HG03575 (cell line): ENCODE results near the gene SLC25A45.
"Not testable (repeated sequence)": the region's sequence is repeated elsewhere in the genome, so short reads cannot be mapped to it uniquely, and the experiment has no call there.

Experiments
- ATAC-seq: cut with Tn5 transposase; IDR thresholded peaks from one replicate; pipeline ENCODE4 v1.9.1; 2021; ENCODE audit not compliant: unreplicated experiment, insufficient number of reproducible peaks, low FRiP score; ENCODE audit errors: extremely low read depth

The SLC25A45 gene

DNA sequence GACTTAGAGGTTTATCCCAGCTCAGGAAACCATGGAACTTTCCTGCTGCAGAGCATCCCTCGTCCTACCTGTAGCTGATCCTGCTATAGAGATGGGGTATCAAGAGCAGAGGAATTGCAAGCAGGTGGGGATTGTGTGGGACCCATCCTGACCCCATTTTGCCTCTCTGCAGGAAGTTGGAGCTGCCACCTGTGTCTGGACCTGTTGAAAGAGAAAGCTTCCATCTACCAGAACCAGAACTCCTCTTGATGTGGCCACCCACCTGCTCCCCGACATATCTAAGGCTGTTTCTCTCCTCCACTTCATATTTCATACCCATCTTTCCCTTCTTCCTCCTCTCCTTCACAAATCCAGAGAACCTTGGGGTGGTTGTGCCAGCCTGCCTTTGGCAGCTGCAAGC, 30.9 kb downstream of the SLC25A45 start:
- no peak for ATAC-seq

DNA sequence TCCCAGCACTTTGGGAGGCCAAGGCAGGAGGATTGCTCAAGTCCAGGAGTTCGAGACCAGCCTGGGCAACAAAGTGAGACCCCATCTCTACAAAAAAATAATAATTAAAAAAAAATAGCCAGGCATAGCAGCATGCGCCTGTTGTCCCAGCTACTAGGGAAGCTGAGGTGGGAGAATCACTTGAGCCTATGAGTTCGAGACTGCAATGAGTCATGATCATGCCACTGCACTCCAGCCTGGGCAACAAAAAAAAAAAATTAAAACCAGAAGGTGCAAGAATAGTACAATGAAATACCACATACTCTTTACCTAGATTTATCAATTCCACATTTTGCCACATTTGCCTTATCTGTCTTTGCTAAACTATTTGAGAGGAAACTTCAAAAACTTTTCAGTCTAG, 40.6 kb downstream of the SLC25A45 start:
- ATAC-seq: no peak

GRCh38 chr11:65340226-65340625, 42.2 kb downstream of the SLC25A45 start:
- no peak for ATAC-seq

GRCh38 chr11:65338676-65339075, 43.8 kb downstream of the SLC25A45 start:
- no peak for ATAC-seq

DNA sequence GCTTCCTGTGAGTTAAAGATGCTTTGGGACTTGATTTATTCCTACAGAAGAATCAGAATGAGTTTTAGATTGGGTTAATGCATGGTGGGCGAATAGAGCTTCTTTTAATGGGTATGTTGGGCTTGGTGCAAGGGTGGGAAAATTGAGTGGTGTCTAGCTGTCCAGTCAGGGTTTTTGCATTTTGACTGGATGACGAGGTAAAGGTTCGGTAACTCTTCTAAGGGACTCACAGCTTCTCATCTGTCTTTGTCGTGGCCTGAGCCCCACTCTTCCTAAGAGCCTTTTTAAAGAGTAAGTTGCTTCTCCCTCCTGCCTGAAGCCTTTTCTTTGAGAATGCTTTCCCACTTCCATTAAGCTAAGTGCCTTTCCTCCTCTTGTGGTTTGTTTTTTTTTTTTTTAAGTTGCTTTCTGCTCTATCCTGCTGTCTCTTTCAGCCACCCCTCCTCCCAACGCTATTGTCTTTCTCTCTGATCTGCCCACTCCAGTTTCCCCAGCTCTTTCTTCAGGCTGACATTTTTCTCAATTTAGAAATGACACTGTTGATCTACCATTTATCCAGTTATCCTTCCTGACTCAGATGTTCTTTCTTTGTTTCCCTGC, 47.6 kb downstream of the SLC25A45 start:
- no peak for ATAC-seq

DNA sequence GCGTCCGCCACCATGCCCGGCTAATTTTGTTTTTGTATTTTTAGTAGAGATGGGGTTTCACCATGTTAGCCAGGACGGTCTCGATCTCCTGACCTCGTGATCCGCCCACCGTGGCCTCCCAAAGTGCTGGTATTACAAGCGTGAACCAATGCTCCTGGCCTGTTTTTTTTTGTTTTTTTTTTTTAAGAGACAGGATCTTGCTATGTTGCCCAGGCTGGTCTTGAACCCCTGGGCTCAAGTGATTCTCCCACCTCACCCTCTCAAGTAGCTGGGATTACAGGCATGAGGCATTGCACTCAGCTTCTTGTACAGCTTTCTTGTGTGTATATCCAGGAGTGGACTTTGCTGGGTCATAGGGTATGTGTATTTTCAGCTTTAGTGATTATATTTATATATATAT, 49.9 kb downstream of the SLC25A45 start:
- not testable (repeated sequence) for ATAC-seq

- ATAC-seq: no peak
Measured at GRCh38 chr11:65330544-65330943, 51.9 kb downstream of the SLC25A45 start.

- ATAC-seq: no peak
Measured at GRCh38 chr11:65329944-65330403, 52.5 kb downstream of the SLC25A45 start.

- ATAC-seq: no peak
Measured at GRCh38 chr11:65329478-65329877, 53.0 kb downstream of the SLC25A45 start.

- ATAC-seq: no peak
Measured at GRCh38 chr11:65327021-65327420, 55.4 kb downstream of the SLC25A45 start.

- ATAC-seq: no peak
Measured at GRCh38 chr11:65325435-65325834, 57.0 kb downstream of the SLC25A45 start.
